Measurements from ENCODE around the gene TLDC2. TPM values are rescaled to one million over a fixed set of nuclear protein-coding genes. Genes with fewer than 3 reads are reported as not detected.

Gene TLDC2
- total and polyA plus RNA-seq, 8 donors = 0.13 to 15.1 (median 1.0) TPM; not detected in 2

DNA sequence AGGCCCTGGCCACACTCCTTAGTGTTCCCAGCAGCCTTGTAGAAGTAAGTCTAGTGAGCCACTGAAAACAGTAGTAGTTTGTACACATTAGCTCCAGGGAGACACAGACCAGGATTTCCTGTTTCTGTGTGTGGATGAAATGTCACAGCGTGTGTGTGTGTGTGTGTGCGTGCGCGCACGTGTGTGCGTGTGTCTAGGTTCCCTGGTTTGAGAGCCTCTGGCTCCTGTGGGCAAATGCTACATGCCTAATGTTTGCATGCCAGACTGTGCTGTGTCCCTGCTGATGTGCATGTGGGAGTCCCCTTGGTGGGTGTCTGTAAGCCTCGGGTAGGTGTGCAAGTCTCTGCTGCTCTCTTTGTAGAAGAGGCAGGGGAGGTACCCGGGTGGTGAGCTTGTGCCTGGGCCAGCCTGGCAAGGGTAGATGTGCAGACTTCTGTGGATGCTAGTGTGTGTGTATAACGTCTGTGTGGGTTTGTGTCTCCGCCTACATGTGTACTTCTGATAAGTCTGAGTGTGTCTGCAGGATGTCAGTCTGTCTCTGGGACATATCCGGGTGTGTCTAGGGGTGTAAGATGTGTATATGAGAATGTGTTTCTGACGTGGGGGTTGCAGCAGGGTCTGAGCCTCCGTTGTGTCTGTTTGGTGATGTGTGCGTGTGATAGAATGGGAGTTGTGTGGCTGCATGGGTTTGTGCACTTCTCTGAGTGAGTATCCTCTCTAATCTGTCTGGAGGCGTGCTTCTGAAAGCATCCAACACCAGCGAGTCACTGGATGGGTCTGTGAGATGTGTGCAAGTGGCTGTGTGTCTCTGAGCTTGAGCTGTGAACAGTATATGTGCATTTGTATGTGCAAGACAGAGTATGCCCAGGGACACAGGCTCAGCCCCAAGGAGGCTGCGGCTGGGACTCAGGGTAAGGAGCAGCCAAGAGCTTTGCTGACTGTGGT, 19.0 kb upstream of the TLDC2 start:
- Histone ChIP-seq H3K27me3 (peaks cover 0 to 1% (median 0%) of the 10 kb centered on the region in 3 donors), H3K9me3 (no peaks in the 10 kb centered on the region), H3K27ac (peak overlapping the region; percentile 37 to 92 (median 67)), H3K36me3 (no peaks in the 10 kb centered on the region), H3K4me3 (no peak overlapping the region), H3K4me1 (peaks cover 77 to 97% (median 86%) of the 10 kb centered on the region in 4 donors)
- DNase-seq = peak in 1 of 2 donors; percentile 90
- intact Hi-C loops (cut with DNase I; ENCODE audit: low total_unique reads) = no loop called here
- 34 to 47% (median 38%) methylated on average over 16 to 17 of the region's 17 CpGs for WGBS, 5 donors
- TF ChIP-seq POLR2A (IDR thresholded peaks at IDR 0.05) (no peak), POLR2AphosphoS5 (IDR thresholded peaks at IDR 0.05) (peak in 2 of 3 donors; percentile 9 to 32)

DNA sequence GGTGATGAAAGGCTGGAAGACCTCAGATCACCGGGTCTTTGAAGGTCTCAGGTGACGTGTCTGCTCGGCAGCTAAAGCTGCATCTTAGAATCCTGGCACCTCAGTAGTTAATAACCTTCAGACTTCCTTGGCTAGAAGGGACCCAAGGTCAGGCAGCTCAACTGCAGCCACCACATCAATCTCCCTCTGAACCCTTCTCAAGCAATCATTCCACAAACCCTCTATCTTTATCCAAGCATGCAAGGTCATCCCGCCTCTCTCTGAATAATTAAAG, 16.7 kb upstream of the TLDC2 start:
- Histone ChIP-seq H3K9me3 (no peaks in the 10 kb centered on the region), H3K4me1 (peaks cover 67 to 85% (median 81%) of the 10 kb centered on the region in 4 donors), H3K27me3 (peaks cover 0 to 20% (median 0%) of the 10 kb centered on the region in 3 donors), H3K27ac (peak overlapping the region in 4 of 5 donors; percentile 83 to 90 (median 86)), H3K4me3 (no peak overlapping the region), H3K36me3 (no peaks in the 10 kb centered on the region)
- WGBS, 5 donors = 67 to 82% (median 78%) methylated on average over 4 of the region's 4 CpGs
- intact Hi-C loops (cut with DNase I; ENCODE audit: low total_unique reads) = no loop called here
- TF ChIP-seq, protein P1, sequence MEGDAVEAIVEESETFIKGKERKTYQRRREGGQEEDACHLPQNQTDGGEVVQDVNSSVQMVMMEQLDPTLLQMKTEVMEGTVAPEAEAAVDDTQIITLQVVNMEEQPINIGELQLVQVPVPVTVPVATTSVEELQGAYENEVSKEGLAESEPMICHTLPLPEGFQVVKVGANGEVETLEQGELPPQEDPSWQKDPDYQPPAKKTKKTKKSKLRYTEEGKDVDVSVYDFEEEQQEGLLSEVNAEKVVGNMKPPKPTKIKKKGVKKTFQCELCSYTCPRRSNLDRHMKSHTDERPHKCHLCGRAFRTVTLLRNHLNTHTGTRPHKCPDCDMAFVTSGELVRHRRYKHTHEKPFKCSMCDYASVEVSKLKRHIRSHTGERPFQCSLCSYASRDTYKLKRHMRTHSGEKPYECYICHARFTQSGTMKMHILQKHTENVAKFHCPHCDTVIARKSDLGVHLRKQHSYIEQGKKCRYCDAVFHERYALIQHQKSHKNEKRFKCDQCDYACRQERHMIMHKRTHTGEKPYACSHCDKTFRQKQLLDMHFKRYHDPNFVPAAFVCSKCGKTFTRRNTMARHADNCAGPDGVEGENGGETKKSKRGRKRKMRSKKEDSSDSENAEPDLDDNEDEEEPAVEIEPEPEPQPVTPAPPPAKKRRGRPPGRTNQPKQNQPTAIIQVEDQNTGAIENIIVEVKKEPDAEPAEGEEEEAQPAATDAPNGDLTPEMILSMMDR (IDR thresholded peaks at IDR 0.05) = no peak
- TF ChIP-seq POLR2AphosphoS5 (IDR thresholded peaks at IDR 0.05) (no peak), POLR2A (IDR thresholded peaks at IDR 0.05) (no peak), EP300 (IDR thresholded peaks at IDR 0.05) (no peak)
- DNase-seq = no peak

DNA sequence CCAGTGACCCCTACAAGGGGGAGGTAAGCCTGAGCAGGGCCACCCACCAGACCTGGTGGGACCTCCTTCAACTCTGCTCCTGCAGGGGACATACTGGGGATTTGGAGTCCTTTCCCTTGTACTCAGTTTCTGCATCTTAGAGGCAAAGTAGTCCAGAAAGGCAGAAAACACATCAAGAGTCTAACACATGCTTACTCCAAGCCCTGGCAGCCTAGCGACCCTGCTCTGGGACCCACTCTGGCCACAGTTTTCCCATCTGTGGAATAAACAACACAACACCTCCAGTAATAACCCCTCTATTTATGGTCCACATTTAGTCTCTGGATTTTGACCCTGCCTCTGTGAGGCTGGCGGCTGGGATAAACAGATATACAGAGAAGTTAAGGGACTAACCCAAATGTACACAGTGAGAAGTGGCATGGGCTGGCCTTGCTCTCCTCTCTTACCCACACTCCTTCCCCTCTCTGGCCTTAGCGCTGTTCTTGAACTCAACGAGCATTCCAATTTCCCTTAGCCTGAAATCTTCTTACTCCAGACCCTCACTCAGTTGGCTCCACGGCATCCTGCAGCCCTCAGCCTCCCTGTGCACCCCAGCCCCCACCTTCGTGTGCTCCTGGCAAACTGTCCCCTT, 16.1 kb upstream of the TLDC2 start:
- Histone ChIP-seq H3K4me1 (peaks cover 67 to 85% (median 81%) of the 10 kb centered on the region in 4 donors), H3K27me3 (peaks cover 0 to 26% (median 0%) of the 10 kb centered on the region in 3 donors), H3K9me3 (no peaks in the 10 kb centered on the region), H3K36me3 (no peaks in the 10 kb centered on the region), H3K27ac (peak overlapping the region in 4 of 5 donors; percentile 83 to 90 (median 86)), H3K4me3 (no peak overlapping the region)
- no peak for TF ChIP-seq POLR2A (IDR thresholded peaks at IDR 0.05)
- no peak for TF ChIP-seq POLR2AphosphoS5 (IDR thresholded peaks at IDR 0.05)
- 31 to 53% (median 42%) methylated on average over 6 of the region's 6 CpGs for WGBS, 5 donors
- DNase-seq = no peak
- intact Hi-C loops (cut with DNase I; ENCODE audit: low total_unique reads) = no loop called here

DNA sequence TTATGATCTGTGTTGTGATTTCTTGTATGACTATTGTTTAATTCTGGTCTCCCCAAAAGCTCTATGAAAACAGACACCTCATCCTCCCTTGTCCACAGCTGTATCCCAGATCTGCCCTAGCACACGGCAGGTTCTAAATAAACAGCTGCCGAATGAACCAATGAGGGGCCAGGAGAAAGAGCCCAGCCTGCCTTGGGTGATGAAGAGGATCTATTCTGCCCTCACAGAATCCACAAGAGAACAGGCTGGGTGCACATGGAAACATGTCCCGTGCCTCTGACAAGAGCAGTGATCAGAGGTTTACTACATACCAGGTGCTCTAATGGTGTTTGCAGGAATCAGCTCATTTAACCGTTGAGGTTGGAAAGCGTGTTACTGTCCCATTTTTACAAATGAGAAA, 15.6 kb upstream of the TLDC2 start:
- no peaks in the 10 kb centered on the region for H3K9me3 ChIP-seq
- no peak overlapping the region for H3K4me3 ChIP-seq
- 52 to 59% (median 56%) methylated on average over 5 of the region's 5 CpGs for WGBS, 5 donors

More for the DNA sequence above, 15.6 kb upstream of the TLDC2 start:
- no peaks in the 10 kb centered on the region for H3K36me3 ChIP-seq
- peak overlapping the region in 4 of 5 donors; percentile 83 to 90 (median 86) for H3K27ac ChIP-seq
- DNase-seq = no peak
- TF ChIP-seq, protein P1 (IDR thresholded peaks at IDR 0.05) = no peak
- TF ChIP-seq POLR2A (IDR thresholded peaks at IDR 0.05) (no peak), EP300 (IDR thresholded peaks at IDR 0.05) (no peak), POLR2AphosphoS5 (IDR thresholded peaks at IDR 0.05) (no peak)
- H3K4me1 ChIP-seq = peaks cover 62 to 85% (median 78%) of the 10 kb centered on the region in 4 donors
- intact Hi-C loops (cut with DNase I; ENCODE audit: low total_unique reads) = no loop called here
- peaks cover 0 to 27% (median 0%) of the 10 kb centered on the region in 3 donors for H3K27me3 ChIP-seq

Measured in stomach (tissue), 9 donors.